ENCODE results near the gene CD80. TPM values are rescaled to one million over a fixed set of nuclear protein-coding genes. Genes with fewer than 3 reads are reported as not detected.

CD80 gene
- total RNA-seq, 1 experiment from 2014 or later = not detected

GRCh38 chr3:119527714-119528113, 31.7 kb downstream of the CD80 start:
- H3K27me3 ChIP-seq (ENCODE audit: insufficient read depth, low read length) = no peaks in the 10 kb centered on the region
- no peak for ATAC-seq
- H3K79me2 ChIP-seq (ENCODE audit: insufficient read depth, low read length) = no peaks in the 10 kb centered on the region
- no peak overlapping the region for H3K4me3 ChIP-seq (replicated peaks in 1 of 2; ENCODE audit: low read depth in 1 of 2, low read length in 2 of 2)
- BruUV-seq (replicated peaks) = no TSS peak
- no peaks in the 10 kb centered on the region for H3K9me2 ChIP-seq (ENCODE audit: insufficient read depth)
- TF ChIP-seq SRF (IDR thresholded peaks at IDR 0.05; ENCODE audit: low read depth) = no peak
- H2AFZ ChIP-seq (ENCODE audit: low read depth, low read length, poor library complexity, severe bottlenecking) = no peak overlapping the region
- no peak for DNase-seq (ENCODE audit: low read depth, low spot score)
- H3K36me3 ChIP-seq (ENCODE audit: control insufficient read depth in 1 of 2, insufficient read depth in 2 of 2, low read length in 2 of 2) = peaks cover 5 to 8% of the 10 kb centered on the region in 2 experiments
- H3K4me1 ChIP-seq (ENCODE audit: control insufficient read depth in 1 of 2, insufficient read depth in 2 of 2, low read length in 2 of 2) = no peaks in the 10 kb centered on the region
- RAD21 ChIA-PET (ENCODE audit: low non-redundant PET in 1 of 2, low total read pairs in 2 of 2, uncharacterized antibody in 2 of 2, unreplicated experiment in 2 of 2) = no interaction called here
- no peak overlapping the region for H3K27ac ChIP-seq (ENCODE audit: low read depth, low read length)
- POLR2A ChIA-PET = no interaction called here
- no peaks in the 10 kb centered on the region for H3K9me3 ChIP-seq (ENCODE audit: control insufficient read depth in 1 of 2, insufficient read depth in 1 of 2, low read depth in 1 of 2, low read length in 2 of 2)
- H4K20me1 ChIP-seq (ENCODE audit: insufficient read depth) = no peaks in the 10 kb centered on the region
- no peak overlapping the region for H3K4me2 ChIP-seq (ENCODE audit: low read length)
- no peak overlapping the region for H3K9ac ChIP-seq (ENCODE audit: low read length)
- CTCF ChIA-PET = no interaction called here
- intact Hi-C loops (cut with micrococcal nuclease) = no loop called here

- POLR2A ChIA-PET = no interaction called here
- Histone ChIP-seq H3K4me3 (replicated peaks in 1 of 2; ENCODE audit: low read depth in 1 of 2, low read length in 2 of 2) (no peak overlapping the region), H3K79me2 (ENCODE audit: insufficient read depth, low read length) (no peaks in the 10 kb centered on the region), H3K9ac (ENCODE audit: low read length) (no peak overlapping the region), H3K9me2 (ENCODE audit: insufficient read depth) (no peaks in the 10 kb centered on the region), H3K27ac (ENCODE audit: low read depth, low read length) (no peak overlapping the region), H3K4me1 (ENCODE audit: control insufficient read depth in 1 of 2, insufficient read depth in 2 of 2, low read length in 2 of 2) (no peaks in the 10 kb centered on the region), H3K27me3 (ENCODE audit: insufficient read depth, low read length) (no peaks in the 10 kb centered on the region), H4K20me1 (ENCODE audit: insufficient read depth) (no peaks in the 10 kb centered on the region), H3K9me3 (ENCODE audit: control insufficient read depth in 1 of 2, insufficient read depth in 1 of 2, low read depth in 1 of 2, low read length in 2 of 2) (no peaks in the 10 kb centered on the region), H3K4me2 (ENCODE audit: low read length) (no peak overlapping the region), H2AFZ (ENCODE audit: low read depth, low read length, poor library complexity, severe bottlenecking) (no peak overlapping the region), H3K36me3 (ENCODE audit: control insufficient read depth in 1 of 2, insufficient read depth in 2 of 2, low read length in 2 of 2) (peaks cover 13 to 14% of the 10 kb centered on the region in 2 experiments)
- TF ChIP-seq RAD21 (IDR thresholded peaks at IDR 0.05; ENCODE audit: low read depth) = peak; percentile 45
- peak; percentile 31 to 42 (median 33); a peak in 4 of 6 replicates for TF ChIP-seq CTCF (IDR thresholded peaks at IDR 0.05 in 2 of 3, conservative IDR thresholded peaks at IDR 0.05 in 1 of 3; ENCODE audit: borderline replicate concordance in 1 of 3, insufficient read depth in 1 of 3, low read depth in 2 of 3, low read length in 2 of 3)
- no peak for TF ChIP-seq MAX (IDR thresholded peaks at IDR 0.05)
- ATAC-seq (peak; percentile 57; the same call in 1 of the 2 replicates), DNase-seq (ENCODE audit: low read depth, low spot score) (no peak)
- CTCF ChIA-PET = no interaction called here
- intact Hi-C loops (cut with micrococcal nuclease) = no loop called here
- RAD21 ChIA-PET (ENCODE audit: low non-redundant PET in 1 of 2, low total read pairs in 2 of 2, uncharacterized antibody in 2 of 2, unreplicated experiment in 2 of 2) = no interaction called here
- no TSS peak for BruUV-seq (replicated peaks)
Observed at GRCh38 chr3:119524931-119525662, 34.3 kb downstream of the CD80 start.
